ENCODE results near the gene SOX10.

The SOX10 gene

DNA sequence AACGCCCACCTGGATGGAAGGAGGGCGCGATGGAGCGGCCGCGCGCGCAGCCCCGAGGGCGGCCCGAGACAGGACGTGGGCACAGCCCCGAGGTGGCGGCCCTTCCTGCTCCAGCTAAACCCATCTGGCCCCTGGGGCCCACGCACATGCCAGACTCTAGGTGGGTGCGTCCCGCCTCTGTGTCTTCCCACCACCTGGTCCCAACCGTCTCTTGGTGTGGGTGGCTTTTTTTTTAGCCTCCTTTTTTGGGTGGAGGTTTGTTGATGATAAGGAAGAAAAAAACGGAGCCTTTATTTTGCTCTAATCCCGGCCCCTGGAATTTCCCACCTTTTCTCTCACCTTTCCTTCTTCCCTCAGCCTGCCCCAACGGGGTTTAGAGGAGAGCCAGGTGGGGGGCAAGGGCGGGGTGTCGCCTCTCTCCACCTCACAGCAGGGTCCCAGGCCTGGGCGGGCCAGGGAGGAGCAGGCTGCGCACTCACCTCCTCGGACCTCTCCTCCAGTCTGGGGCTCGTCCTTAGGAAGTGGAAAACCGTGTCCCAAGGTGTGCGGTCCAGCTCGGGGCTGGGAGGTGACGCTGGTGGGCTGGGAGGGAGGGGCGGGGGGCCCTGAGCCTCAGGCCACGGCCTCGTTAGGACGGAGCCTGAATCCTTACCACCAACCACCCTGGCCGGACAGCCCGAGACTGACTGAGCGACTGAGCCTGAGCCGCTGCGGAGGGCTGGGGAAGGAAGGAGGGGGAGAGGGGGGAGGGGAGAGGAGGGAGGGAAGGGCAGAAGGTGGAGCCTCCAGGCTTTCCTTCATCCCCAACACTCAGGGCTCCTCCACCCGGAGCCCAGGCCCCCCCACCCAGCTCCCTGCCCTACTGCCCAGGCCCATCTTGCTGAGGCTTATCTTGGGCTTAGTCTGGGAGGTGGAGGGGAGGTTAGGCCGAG is at the start of gene SOX10:
SOX10 (minus strand) TSS at position 696 of the 932 bp plus-strand sequence. CDS start 771 bp downstream, outside the sequence.
- no peak for DNase-seq (ENCODE audit: low read depth)

DNA sequence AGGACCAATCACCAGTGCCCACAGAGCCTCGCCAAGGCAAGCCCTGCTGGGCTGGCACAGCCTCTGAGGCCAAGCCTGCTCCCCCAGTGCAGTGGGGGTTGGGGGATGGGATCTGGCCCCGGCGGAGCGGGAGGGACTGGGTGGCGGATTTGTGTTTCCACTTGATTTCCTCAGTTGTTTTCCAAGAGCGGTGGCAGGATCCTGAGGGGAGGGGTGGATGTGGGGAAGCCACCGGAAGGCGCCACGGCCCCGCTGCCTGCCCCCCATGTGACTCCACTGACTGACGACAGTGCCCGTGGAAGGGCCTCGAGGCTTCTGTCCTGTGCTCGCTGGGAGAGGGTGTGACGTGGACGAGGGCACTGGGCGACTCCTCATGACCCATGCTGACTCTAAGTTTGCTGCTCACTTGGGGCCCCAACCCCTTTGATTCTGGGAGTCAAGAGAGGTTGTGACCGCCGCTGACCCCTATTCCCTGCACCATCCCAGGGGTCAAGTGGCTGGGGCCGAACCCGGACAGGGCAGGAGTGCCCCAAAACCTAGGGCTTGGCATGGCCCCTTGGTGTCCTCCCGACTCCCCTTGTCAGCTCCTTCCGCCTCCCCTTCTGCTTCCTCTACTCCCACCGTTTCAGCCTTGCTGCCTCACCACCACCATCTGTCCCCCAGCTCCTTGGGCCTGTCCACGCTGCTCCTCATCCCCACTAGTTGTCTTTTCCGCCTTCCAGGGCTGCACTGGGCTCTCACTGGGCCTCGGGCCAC is 49.3 kb upstream of the SOX10 start:
- DNase-seq (ENCODE audit: low read depth): no peak

DNA sequence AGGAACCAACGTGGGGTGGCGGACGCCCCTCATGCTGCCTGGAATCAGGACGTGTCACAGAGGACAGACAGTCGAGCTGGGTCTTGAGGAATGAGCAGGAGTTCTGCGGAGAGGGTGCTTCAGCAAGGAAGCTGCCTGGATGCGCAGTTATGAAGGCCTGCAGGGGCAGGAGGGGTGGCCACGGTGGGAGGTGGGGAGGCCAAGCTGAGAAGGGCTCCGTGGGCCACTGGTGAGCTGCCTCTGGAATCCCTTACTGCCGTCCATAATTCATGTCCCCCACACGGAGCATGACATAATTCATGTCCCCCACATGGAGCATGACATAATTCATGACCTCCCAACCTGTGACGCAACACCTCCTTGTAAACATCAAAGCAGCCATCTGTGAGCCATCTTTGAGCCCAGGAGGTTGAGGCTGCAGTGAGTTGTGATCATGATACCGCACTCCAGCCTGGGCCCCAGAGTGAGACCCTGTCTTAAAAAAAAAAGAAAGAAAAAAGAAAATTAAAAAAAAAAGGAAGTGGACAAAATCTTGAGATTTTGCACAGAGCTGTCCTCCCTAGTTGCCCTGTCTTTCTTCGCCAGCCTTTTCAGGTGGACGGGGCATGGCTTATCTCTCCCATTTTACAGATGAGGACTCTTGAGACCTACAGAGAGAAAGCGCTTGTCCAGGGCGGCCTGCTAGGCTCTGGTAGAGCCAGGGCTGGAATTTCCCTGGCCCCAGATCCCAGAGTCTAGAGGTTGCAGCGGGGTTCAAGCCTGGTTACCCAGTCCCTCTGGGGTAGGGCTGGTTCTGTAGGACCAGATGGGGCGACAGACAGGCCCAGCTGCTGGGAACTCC is 48.5 kb upstream of the SOX10 start:
- peak; percentile 92 for DNase-seq (ENCODE audit: low read depth)

DNA sequence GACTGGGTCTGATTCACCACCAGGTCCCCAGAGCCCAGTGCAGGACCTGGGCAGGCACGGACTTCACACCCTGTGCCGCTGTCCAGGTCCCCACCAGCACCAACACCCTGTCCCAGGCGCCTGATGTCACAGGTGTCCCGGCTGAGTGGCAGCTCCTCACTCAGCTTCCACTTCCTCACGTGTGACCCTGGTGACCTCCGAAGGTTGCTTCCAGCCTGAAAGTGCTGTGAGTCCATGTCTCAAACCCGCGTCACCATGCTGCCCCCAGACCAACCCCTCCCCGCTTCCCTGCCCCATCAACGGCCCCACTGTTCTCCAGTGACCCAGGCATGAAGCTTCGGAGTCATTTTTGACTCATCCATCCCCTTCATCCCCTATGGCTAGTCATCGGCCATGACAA is 47.1 kb upstream of the SOX10 start:
- DNase-seq (ENCODE audit: low read depth): no peak

DNA sequence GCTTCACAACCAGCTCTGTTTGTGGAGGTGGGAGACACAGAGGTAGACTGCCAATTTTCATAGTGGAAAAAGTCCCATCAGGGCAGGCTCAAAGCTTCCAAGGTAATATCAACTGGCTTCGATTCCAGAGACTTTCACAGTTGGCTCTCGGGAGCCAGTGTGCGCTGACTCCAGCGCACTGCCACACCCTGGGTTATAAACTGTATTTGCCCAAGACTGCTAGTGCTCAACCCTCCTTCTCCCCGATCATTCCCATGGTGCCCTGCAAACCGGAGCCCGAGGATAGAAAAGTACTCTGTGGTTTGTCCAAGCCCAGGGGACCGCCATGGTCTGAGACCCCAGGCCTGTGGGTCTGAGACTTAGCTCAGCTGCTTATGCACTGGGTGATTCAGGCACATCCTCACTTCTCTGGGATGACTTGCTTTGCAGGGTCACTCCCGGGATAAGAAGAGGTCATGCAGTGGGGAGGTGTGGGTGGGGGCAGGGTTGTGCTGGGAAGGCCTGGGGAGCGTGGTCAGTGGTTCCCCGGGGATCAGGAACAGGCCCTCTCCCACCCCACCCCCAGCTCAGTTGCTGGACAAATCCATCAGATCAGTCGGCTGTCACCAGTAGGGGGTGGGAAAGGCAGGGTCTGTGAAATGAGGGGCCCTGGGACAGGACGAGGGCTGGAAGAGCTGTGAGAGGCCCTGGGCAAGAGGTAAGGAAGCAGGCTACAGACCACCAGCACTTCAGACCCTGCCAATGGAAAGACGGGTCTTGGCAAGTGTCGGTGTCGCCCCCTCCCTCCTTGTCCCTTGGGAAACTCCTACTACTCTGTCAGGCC is 46.2 kb upstream of the SOX10 start:
- peak; percentile 43 for DNase-seq (ENCODE audit: low read depth)

DNA sequence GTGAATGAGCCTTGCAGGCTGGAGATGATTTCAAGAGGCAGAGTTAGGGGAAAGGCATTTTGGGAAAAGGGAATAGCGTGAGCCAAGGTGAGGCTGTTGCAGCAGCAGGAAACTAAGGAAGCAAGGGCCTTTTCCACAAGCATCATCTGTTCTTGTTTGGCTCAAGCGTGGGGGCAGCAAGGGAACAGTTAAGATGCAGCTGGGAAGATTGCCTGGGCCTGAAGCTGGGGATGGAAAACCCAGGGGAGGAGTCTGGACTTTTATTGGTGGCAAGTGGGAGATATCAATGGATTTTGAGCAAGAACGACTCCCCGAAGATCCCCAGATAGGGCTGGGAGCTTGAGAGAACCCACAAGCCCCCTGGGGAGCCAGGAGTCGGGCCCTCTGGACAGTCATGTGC is 45.5 kb upstream of the SOX10 start:
- DNase-seq (ENCODE audit: low read depth): no peak

DNA sequence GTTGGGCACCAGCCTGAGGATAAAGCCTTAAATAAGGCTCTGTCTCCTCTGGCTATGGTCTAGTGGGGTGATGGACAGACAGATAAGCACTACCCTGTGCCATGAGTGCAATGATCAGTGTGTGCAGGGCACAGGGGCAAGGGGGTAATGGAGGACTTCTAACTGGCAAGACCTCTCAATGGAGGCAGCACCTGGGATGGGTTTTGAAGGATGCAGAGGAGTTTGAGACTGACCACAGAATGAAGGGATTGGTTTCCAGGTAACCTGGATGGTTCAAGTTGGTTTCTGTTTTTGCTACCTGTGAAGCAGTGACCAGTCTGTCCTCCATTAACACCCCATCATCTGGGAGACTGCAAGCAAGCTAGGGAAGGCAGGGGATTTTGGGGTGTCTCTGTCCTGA is 45.0 kb upstream of the SOX10 start:
- no peak for DNase-seq (ENCODE audit: low read depth)

DNA sequence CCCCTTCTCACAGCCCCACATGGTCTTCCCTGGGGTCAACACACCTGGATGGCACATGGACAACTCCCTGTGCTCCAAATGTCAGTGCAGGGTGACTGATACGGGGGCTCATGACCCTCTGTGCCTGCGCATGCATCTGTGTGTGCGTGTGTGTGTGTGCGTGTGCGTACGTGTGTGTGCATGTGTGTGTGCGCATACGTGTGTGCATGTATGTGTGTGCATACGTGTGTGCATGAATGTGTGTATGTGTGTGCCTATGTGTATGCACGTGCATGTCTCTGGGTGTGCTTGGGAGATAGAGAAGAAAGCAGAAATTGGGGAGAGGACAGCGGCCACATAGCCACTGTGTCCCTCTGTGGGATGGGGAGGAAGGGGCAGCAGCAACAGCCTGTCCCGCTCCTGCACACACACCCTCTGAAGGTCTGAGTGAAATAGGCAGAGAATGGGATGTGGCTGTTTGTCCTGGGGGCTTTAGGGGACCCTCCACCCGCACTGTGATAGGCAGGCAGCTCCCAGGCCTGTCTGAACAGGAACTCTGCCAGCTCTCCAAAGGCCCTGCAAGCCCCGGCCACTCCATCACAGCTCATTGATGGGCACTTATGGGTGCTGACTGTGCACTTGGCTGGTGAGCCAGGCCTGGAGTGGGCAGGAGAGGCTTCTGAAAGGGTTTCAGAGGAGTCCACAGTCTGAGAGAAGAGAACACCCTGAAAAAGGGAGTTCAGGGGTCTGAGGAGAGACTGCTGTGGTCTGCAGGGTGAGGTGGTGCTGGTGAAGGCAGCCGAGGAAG is 44.2 kb upstream of the SOX10 start:
- no peak for DNase-seq (ENCODE audit: low read depth)

DNA sequence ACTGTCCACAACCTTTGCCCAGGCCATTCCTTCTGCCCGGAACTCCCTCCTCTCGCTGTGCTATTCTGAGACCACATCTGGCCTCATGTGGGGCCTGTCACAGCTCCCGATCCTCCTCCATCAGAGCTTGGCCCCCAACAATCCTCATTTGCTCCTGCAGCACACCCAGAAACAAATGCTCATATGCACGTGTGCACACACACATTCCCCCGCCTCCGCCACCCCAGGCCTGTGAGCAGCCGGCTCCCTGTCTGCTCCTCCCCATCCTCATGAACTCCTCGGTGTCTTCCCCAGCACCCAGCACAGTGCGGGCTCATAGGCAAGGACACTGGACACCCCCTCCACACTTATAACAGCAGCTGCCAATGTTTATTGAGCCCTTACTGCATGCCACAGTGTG is 43.1 kb upstream of the SOX10 start:
- no peak for DNase-seq (ENCODE audit: low read depth)

DNA sequence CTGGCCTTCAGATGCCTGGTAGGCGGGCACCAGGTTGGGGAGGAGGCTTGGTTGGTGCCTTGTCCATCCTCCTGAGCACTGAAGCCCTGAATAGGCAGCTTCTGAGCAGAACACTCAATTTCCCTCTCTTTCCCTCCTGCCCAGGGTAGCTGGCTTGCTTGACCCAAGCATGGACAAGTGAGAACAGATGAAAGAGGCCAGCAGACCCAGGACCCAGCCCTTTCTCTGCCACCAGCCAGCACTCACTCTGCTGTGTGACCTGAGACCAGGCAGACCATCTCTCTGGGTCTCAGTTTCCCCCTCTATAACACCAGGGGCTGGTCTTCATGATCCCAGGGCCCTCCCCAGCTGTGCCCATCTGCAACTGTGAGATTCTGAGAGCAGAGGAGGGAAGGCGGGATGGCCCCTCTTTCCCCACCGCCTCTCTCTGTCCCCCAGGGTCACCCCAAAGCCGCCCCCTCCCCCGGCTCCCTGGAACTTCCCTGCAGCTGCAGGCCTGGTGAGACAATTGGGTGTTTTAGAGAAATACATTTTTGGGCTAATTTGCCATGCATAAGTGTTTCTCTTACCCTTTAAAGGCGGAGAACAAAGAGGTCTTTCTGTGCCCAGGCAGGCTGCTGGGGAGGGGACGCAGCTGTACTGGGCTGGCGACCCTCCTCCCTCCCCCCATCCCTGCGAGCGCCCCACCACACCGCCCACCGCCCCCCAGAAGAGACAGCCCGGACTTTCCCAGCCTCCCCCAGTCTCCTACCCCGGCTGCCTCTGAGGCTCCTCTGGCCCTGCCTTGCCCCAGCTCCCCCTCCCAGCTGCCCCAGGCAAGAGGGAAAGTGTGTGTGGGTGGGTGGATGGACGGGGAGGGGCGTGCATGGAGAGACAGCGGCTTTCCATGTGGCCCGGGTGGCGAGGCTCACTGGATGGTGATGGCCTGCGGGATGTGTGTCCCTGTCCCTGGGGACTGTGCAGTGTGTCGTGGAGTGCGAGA is 42.1 kb upstream of the SOX10 start:
- no peak for DNase-seq (ENCODE audit: low read depth)

DNA sequence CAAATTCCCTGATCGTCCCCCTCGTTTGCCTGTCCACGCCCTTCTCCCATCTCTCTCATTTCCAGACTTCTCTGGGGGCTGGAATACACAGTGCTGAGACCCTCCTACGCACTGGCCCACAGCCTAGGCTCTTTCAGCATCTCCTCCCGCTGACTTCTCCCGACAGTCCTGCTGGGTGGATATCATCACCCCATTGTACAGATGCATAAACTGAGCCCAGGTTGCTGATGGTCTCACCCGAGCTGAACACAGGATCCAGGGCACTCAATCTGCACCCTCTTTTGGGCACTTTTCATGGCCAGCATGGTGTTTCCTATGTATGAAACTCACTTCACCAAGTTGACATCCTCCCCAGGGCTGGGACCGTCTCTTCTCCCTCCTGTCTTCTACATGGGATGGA is 41.2 kb upstream of the SOX10 start:
- DNase-seq (ENCODE audit: low read depth): no peak

DNA sequence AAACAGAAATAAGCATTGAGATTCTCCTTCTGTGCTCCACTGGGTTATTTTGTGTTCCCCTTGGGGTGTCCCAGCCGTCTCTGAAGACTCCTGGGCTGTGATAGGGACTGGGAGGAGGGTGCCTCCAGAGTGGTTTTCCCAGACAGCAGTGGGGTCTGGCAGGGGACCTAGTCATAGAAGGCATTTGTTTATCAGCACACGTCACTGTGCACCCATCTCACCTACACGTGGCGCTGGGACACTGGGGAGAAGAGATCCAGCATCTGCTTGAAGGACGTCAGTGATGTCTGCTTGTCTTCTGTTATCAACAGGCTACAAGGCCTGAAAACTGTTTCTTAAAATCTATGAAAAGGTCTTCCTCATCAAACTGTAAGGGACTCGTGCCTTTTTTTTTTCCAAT is 38.7 kb upstream of the SOX10 start:
- no peak for DNase-seq (ENCODE audit: low read depth)

DNA sequence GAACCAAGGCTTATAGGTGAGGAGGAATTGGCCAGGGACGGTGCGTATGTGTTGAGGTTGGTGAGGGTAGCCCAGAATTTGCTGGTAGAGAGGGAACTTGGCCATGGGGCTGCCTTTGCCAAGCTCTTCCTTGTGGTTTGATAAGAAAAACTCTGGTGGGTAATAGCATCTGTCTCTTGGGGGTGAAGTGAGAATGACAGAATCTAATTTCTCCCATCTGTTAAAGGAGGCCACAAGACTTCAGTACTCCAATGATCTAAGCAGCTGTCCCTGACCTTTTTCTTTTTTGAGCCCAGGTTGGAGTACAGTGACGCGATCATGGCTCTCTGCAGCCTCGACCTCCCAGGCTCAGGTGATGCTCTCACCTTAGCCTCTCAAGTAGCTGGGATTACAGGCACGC is 36.9 kb upstream of the SOX10 start:
- DNase-seq (ENCODE audit: low read depth): no peak

DNA sequence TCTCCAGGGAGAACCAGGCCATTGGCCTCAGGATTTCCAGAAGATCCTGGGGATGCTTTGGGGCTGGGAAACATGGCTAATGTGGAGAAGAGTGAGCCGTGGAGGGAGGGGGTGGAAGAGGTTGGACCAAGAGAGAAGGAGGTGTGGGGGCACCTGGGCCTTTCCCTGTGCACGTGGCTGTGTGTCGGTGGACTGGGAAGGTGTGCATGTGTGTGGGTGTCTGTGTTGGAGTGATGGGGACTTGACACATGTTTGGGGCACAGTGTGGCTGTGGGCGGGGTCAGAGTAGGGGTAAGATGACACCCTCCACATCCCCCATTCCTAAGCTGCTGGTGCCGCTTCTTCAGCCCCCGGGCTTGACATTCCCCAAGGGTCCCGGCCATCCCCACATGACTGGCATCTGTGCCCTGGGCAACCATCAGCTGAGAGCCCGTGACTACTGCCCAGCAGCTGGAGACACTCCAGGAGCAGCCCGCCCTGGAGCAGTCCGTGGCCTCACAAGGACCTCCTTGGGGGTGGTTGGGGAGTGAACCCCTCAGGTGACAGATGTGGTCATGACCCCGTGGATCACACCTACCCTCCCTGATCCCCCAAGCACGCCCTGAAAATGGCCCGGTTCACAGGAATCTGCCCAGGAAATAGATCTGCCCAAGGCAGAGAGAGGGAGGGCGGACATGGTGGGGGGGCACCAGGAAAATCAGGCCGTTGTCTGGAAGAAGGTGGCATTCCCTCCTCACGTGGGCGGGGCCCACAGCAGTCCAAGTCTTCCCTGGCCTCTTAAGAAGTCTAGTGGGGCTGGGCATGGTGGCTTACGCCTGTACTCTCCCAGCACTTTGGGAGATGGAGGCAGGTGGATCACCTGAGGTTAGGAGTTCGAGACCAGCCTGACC is 34.8 kb upstream of the SOX10 start:
- DNase-seq (ENCODE audit: low read depth): no peak

DNA sequence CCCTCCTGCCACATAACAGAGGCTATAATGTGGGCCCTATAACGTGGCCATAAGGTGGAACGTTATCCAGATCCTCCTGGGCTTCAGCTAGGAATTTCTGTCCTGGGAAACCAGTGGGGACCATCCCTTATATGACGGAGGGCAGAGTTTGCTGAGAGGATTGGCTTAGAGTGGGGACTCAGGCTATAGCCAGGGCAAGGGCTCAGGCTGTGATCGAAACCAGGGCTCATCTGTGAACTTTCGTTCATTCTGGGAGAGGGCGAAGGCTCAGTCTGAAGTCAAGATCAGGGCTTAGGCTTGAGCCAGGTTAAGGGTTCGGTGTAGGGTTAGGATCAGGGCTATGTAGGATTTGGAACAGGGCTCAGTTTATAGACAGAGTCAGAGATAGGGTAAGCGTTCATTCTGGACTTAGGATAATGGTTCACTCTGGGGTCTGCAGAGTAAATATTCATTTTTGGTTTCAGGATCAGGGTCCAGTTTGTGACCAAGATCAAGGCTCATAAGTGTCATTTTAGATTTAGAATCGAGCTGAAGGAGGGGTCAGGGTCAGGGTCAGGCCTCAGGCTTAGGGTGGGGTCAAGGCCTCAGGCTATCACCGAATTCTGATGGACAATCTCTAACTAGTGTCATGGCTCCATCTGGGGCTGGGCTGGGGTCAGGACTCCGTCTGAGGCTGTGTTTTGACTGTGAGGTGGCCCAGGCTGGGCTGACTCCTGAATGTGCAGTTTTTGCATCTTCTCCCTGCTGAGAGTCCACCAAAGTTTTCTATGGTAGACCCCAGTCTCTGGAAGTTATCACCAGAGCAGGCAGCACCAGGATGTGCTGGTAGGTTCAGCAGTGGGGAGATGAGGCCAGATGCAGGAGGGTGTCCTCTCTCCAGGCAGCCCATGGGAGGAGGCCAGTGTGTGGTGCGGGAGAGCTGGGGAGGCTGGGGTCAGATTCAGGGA is 33.9 kb upstream of the SOX10 start:
- DNase-seq (ENCODE audit: low read depth): no peak

DNA sequence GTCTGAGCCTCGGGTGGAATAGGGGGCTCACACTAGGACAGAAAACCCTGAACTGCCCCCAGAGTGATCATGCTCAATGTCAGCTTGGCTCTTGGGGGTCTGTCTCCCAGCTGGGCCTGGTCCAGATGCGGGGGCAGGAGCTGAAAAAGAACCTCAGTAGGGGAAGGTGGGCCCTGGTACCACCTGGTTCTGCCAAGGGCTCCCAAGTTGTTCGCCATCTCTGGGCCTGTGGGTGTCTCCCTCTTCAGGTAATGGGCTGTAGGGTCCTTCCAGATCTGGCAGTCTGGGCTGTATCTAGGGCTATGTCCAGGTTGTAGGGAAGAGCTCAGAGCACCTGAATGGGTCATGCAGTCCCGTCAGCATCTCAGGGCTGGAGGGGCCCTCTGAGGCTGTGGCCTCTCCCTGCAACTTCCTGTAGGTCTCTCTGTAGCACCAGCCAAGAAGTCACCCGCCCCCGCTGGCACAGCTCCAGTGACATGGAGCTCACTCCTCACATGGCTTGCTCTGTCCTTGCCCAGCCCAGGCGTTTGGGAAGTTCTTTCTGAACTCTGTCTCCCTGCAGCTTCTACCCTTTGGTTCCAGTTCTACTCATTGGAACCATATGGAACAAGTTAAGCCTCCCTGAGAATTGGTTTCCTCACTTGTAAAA is 33.0 kb upstream of the SOX10 start:
- peak; percentile 14 for DNase-seq (ENCODE audit: low read depth)
